GM18505 (cell line): ENCODE measurements around the gene PCNX2.
"Not testable (repeated sequence)": the region's sequence is repeated elsewhere in the genome, so short reads cannot be mapped to it uniquely, and the experiment has no call there.

Experiments used
- ATAC-seq: cut with Tn5 transposase; IDR thresholded peaks from one replicate; pipeline ENCODE4 v1.9.1; 2021; ENCODE audit not compliant: unreplicated experiment
- POLR2A ChIP-seq: IDR thresholded peaks from 4 replicates; pipeline ENCODE4 v1.6.1; 2011; ENCODE audit warnings: borderline replicate concordance; ENCODE audit not compliant: insufficient read depth, insufficient read length; ENCODE audit errors: extremely low read depth

Gene PCNX2

GRCh38 chr1:233151861-233152260 is 143.7 kb downstream of the PCNX2 start:
- TF ChIP-seq POLR2A = no peak
- no peak for ATAC-seq

GRCh38 chr1:233144434-233144833 is 151.1 kb downstream of the PCNX2 start:
- TF ChIP-seq POLR2A = no peak
- ATAC-seq = no peak

- TF ChIP-seq POLR2A = no peak
- ATAC-seq = no peak
Observed at GRCh38 chr1:233143241-233143640, 152.3 kb downstream of the PCNX2 start.

- no peak for TF ChIP-seq POLR2A
- ATAC-seq = no peak
Observed at GRCh38 chr1:233140974-233141373, 154.6 kb downstream of the PCNX2 start.

GRCh38 chr1:233140499-233140898 is 155.0 kb downstream of the PCNX2 start:
- ATAC-seq = no peak
- TF ChIP-seq POLR2A = no peak

- ATAC-seq = no peak
- no peak for TF ChIP-seq POLR2A
Observed at GRCh38 chr1:233138788-233139585, 156.5 kb downstream of the PCNX2 start.

GRCh38 chr1:233135833-233136232 is 159.7 kb downstream of the PCNX2 start:
- TF ChIP-seq POLR2A = no peak
- ATAC-seq = no peak

- TF ChIP-seq POLR2A = no peak
- ATAC-seq = no peak
Observed at GRCh38 chr1:233132445-233132844, 163.1 kb downstream of the PCNX2 start.

GRCh38 chr1:233129031-233129430 is 166.5 kb downstream of the PCNX2 start:
- ATAC-seq = not testable (repeated sequence)

- no peak for TF ChIP-seq POLR2A
- ATAC-seq = no peak
Observed at GRCh38 chr1:233127157-233127556, 168.4 kb downstream of the PCNX2 start.

- TF ChIP-seq POLR2A = no peak
Observed at GRCh38 chr1:233122779-233123178, 172.7 kb downstream of the PCNX2 start.

GRCh38 chr1:233121947-233122559 is 173.5 kb downstream of the PCNX2 start:
- TF ChIP-seq POLR2A = no peak
- ATAC-seq = no peak

More at GRCh38 chr1:233122779-233123178, 172.7 kb downstream of the PCNX2 start:
- no peak for ATAC-seq

- ATAC-seq = no peak
- no peak for TF ChIP-seq POLR2A
Observed at GRCh38 chr1:233114860-233115259, 180.7 kb downstream of the PCNX2 start.

GRCh38 chr1:233114159-233114558 is 181.4 kb downstream of the PCNX2 start:
- no peak for TF ChIP-seq POLR2A
- ATAC-seq = no peak
